Ishikawa (cell line): ENCODE results near the gene DLGAP3.

Experiments used
- CEBPB ChIP-seq: IDR thresholded peaks from 2 replicates; pipeline ENCODE4 v1.6.1; 2012
- CREB1 ChIP-seq: IDR thresholded peaks from 2 replicates; pipeline ENCODE4 v1.6.1; 2012; ENCODE audit warnings: low read depth
- EGR1 ChIP-seq: IDR thresholded peaks from 2 replicates; pipeline ENCODE4 v1.6.1; 2012
- EP300 ChIP-seq: IDR thresholded peaks from 2 replicates; pipeline ENCODE4 v1.6.1; 2012; ENCODE audit warnings: borderline replicate concordance
- FOXM1 ChIP-seq: IDR thresholded peaks from 2 replicates; pipeline ENCODE4 v1.6.1; 2012; ENCODE audit warnings: low read depth, borderline replicate concordance
- MAX ChIP-seq: IDR thresholded peaks from 2 replicates; pipeline ENCODE4 v1.6.1; 2012
- NFIC ChIP-seq: IDR thresholded peaks from 2 replicates; pipeline ENCODE4 v1.6.1; 2012
- RAD21 ChIP-seq: IDR thresholded peaks from 2 replicates; pipeline ENCODE4 v1.6.1; 2012; ENCODE audit warnings: low read depth
- REST ChIP-seq: IDR thresholded peaks from 2 replicates; pipeline ENCODE4 v1.6.1; 2012; ENCODE audit warnings: low read depth, mild to moderate bottlenecking
- TAF1 ChIP-seq: IDR thresholded peaks from 2 replicates; pipeline ENCODE4 v1.6.1; 2012; ENCODE audit warnings: low read depth, mild to moderate bottlenecking
- TCF12 ChIP-seq: IDR thresholded peaks from 2 replicates; pipeline ENCODE4 v1.6.1; 2012; ENCODE audit warnings: low read depth
- TEAD4 ChIP-seq: IDR thresholded peaks from 2 replicates; pipeline ENCODE4 v1.6.1; 2012
- USF1 ChIP-seq: IDR thresholded peaks from 2 replicates; pipeline ENCODE4 v1.6.1; 2012
- YY1 ChIP-seq: IDR thresholded peaks from 2 replicates; pipeline ENCODE4 v1.6.1; 2012; ENCODE audit warnings: low read depth
- ZBTB7A ChIP-seq: IDR thresholded peaks from 2 replicates; pipeline ENCODE4 v1.6.1; 2012; ENCODE audit warnings: low read depth

DLGAP3 gene

GRCh38 chr1:34833711-34834110 lies 95.7 kb downstream of the DLGAP3 start:
- TF ChIP-seq CREB1 (no peak), ZBTB7A (no peak), RAD21 (no peak), CEBPB (no peak), NFIC (no peak), TCF12 (no peak), YY1 (no peak), EGR1 (no peak), TEAD4 (no peak), TAF1 (no peak)

- TF ChIP-seq EGR1 (no peak), FOXM1 (no peak), MAX (no peak), CREB1 (no peak), CEBPB (no peak), EP300 (no peak), TCF12 (no peak)
Measured at GRCh38 chr1:34831721-34832246, 97.7 kb downstream of the DLGAP3 start.

GRCh38 chr1:34829250-34829649 lies 100.2 kb downstream of the DLGAP3 start:
- TF ChIP-seq REST: no peak
- no peak for TF ChIP-seq EGR1
- no peak for TF ChIP-seq RAD21
- no peak for TF ChIP-seq EP300
- TF ChIP-seq ZBTB7A: no peak
- TF ChIP-seq CREB1: no peak
- no peak for TF ChIP-seq CEBPB
- TF ChIP-seq YY1: no peak
- no peak for TF ChIP-seq NFIC
- TF ChIP-seq USF1: no peak
- no peak for TF ChIP-seq TAF1
- TF ChIP-seq MAX: no peak
- TF ChIP-seq TCF12: no peak
- no peak for TF ChIP-seq FOXM1

- TF ChIP-seq MAX (no peak), TEAD4 (no peak), TCF12 (no peak), EGR1 (no peak), EP300 (no peak), YY1 (no peak), TAF1 (no peak), RAD21 (no peak), CEBPB (no peak), USF1 (no peak), REST (no peak), FOXM1 (no peak), CREB1 (no peak), NFIC (no peak), ZBTB7A (no peak)
Measured at GRCh38 chr1:34828611-34829010, 100.8 kb downstream of the DLGAP3 start.

- TF ChIP-seq TAF1: no peak
- no peak for TF ChIP-seq CEBPB
- TF ChIP-seq TCF12: no peak
- TF ChIP-seq EP300: no peak
- no peak for TF ChIP-seq NFIC
- TF ChIP-seq MAX: no peak
Measured at GRCh38 chr1:34827341-34827941, 102.0 kb downstream of the DLGAP3 start.
